ENCODE measurements around the gene ZCCHC24.

DNA sequence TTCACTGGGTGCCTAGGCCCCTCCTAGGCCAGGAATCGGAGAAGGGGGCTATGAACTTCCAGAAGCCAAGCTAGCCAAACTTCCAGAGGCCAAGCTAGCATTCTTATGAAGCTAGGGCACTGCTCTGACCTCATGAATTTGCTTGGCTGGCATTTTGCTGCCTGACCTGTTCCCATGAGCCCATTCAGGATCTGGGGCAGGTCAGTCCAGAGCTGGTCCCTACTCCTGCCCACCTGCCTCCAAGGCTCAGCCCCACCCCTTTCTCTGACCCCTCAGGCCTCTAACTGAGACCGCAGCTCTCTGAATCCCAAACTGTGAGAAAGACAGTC lies 99.4 kb downstream of the ZCCHC24 start:
- no peak for TF ChIP-seq POLR2A (IDR thresholded peaks at IDR 0.05)
- TF ChIP-seq, protein P1, sequence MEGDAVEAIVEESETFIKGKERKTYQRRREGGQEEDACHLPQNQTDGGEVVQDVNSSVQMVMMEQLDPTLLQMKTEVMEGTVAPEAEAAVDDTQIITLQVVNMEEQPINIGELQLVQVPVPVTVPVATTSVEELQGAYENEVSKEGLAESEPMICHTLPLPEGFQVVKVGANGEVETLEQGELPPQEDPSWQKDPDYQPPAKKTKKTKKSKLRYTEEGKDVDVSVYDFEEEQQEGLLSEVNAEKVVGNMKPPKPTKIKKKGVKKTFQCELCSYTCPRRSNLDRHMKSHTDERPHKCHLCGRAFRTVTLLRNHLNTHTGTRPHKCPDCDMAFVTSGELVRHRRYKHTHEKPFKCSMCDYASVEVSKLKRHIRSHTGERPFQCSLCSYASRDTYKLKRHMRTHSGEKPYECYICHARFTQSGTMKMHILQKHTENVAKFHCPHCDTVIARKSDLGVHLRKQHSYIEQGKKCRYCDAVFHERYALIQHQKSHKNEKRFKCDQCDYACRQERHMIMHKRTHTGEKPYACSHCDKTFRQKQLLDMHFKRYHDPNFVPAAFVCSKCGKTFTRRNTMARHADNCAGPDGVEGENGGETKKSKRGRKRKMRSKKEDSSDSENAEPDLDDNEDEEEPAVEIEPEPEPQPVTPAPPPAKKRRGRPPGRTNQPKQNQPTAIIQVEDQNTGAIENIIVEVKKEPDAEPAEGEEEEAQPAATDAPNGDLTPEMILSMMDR (IDR thresholded peaks at IDR 0.05) = no peak

Data from Peyer's patch (tissue), 4 donors.